Colonic mucosa (tissue), 4 donors: ENCODE measurements around the gene CNIH4. TPM values are rescaled to one million over a fixed set of nuclear protein-coding genes. Genes with fewer than 3 reads are reported as not detected.

Source experiments
- DNase-seq: peaks from one replicate; pipeline ENCODE4 v3.0.0-alpha.2; 2020
- H3K27ac ChIP-seq: fragments of 200-600 bp; one replicate; pipeline ENCODE4 v1.8.0; 2021
- H3K27me3 ChIP-seq: fragments of 200-600 bp; one replicate; pipeline ENCODE4 v1.8.0; 2021
- H3K36me3 ChIP-seq: fragments of 200-600 bp; one replicate; pipeline ENCODE4 v1.8.0; 2021
- H3K4me1 ChIP-seq: fragments of 200-600 bp; one replicate; pipeline ENCODE4 v1.8.0; 2021; ENCODE audit warnings: mild to moderate bottlenecking
- H3K4me3 ChIP-seq: fragments of 200-600 bp; one replicate; pipeline ENCODE4 v1.8.0; 2021
- H3K9ac ChIP-seq, 2 donors: one replicate each; pipeline ENCODE4 v1.7.0; 2013; ENCODE audit warnings: control low read depth in 2 of 2, low read depth in 2 of 2, low read length in 2 of 2
- H3K9me3 ChIP-seq: fragments of 200-600 bp; one replicate; pipeline ENCODE4 v1.8.0; 2021
- CTCF ChIP-seq: fragments of 200-600 bp; IDR thresholded peaks from one replicate; pipeline ENCODE4 v1.8.0; 2022; ENCODE audit warnings: antibody characterized with exemption, mild to moderate bottlenecking
- intact Hi-C: fragments of 100-400 bp; cut with DNase I; formaldehyde crosslinking; loops from one replicate; pipeline ENCODE4 v1.14.1; 2022
- total RNA-seq, 2 donors: library from RNA; stranded (reverse); fragmentation: NEBNext Ultra II Directional in 1 of 2; extraction: Animal tissue kit (Norgen Biotek cat#: 25700) in 1 of 2; gene quantifications; one replicate each; pipeline ENCODE4 v1.2.1, GENCODE V29; 2021
- donor health status: healthy.
- donor health status: DM: no; HTN: no; CAD: no.
- donor health status: DM: no; HTN: no; CAD: no.

The CNIH4 gene
- total RNA-seq, 2 donors from 2014 or later, result 53.0 to 80.6 TPM

DNA sequence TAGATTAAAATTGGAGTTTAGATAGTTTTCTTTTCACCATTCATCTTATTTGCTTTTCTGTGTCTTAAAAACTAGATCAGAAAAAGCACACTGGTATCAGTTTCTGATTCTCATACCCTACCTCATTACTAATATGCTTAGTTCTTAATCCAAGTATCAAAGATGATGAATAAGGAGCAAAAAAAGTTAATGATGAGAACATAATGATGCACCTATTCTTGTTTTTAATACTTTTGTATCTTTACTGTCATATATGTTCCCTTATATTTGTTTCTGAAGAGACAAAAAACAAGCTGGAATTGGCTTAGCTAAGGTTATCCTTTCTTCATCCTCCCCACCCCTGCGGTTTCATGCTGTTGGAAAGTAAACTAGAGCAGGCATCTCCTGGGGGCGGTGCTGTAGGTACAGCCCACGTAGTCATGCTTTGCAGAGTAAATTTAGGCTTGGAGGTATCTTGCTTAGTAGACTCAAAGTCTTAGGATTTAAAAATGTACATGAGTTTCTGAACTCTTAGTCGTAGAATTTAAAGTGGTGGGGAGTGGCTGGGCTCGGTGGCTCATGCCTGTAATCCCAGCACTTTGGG lies 16.4 kb downstream of the CNIH4 start:
- Histone ChIP-seq H3K9me3 (no peaks in the 10 kb centered on the region), H3K27ac (no peak overlapping the region), H3K36me3 (peaks cover 3% of the 10 kb centered on the region), H3K9ac (no peak overlapping the region), H3K4me1 (no peaks in the 10 kb centered on the region), H3K4me3 (no peak overlapping the region), H3K27me3 (no peaks in the 10 kb centered on the region)
- no peak for TF ChIP-seq CTCF
- no peak for DNase-seq
- intact Hi-C loops, result no loop called here

DNA sequence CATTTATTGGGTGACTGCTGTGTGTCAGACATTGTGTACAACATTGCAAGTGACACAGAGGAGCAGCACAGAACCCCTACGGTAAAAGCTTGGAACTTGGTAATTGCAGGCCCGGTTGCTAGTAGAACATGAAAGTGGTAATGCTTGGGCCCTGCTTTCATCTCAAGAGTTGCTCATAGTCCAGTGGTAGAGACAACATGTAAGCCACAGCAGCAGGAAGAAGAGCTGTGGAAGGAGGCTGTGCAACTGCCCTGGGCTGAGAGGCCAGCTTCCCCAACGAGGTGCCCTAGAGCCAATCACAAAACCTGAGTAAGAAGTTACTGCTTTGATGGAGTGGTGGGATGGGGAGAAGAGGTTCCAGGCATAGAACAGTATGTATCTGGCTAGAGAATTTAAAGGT lies 18.4 kb downstream of the CNIH4 start:
- no peaks in the 10 kb centered on the region for H3K4me1 ChIP-seq
- intact Hi-C loops, result no loop called here
- no peak overlapping the region for H3K9ac ChIP-seq
- DNase-seq, result no peak
- H3K27me3 ChIP-seq, result no peaks in the 10 kb centered on the region
- TF ChIP-seq CTCF, result no peak
- no peak overlapping the region for H3K4me3 ChIP-seq
- H3K36me3 ChIP-seq, result peaks cover 2% of the 10 kb centered on the region
- no peaks in the 10 kb centered on the region for H3K9me3 ChIP-seq
- no peak overlapping the region for H3K27ac ChIP-seq

DNA sequence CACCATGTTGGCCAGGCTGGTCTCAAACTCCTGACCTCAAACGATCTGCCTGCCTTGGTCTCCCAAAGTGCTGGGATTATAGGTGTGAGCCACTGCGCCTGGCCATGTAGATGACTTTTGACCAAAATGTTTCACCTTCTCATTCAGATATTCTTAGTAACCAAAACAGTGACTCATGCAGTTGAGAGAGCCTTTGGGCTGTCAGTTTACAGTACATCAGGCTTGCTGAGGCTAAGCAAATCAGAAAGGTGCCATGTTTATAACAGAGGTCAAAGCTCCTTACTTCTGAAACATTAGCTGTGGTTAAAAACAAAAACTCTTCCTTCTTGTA lies 21.0 kb downstream of the CNIH4 start:
- no peak for TF ChIP-seq CTCF
- Histone ChIP-seq H3K4me1 (no peaks in the 10 kb centered on the region), H3K9me3 (no peaks in the 10 kb centered on the region), H3K4me3 (no peak overlapping the region), H3K36me3 (no peaks in the 10 kb centered on the region), H3K27ac (no peak overlapping the region), H3K9ac (no peak overlapping the region), H3K27me3 (no peaks in the 10 kb centered on the region)
- intact Hi-C loops, result no loop called here
- DNase-seq, result no peak

- no peaks in the 10 kb centered on the region for H3K36me3 ChIP-seq
- H3K9me3 ChIP-seq, result no peaks in the 10 kb centered on the region
- intact Hi-C loops, result no loop called here
- DNase-seq, result no peak
- no peaks in the 10 kb centered on the region for H3K4me1 ChIP-seq
- no peak overlapping the region for H3K4me3 ChIP-seq
- TF ChIP-seq CTCF, result no peak
- H3K9ac ChIP-seq, result no peak overlapping the region
- H3K27me3 ChIP-seq, result no peaks in the 10 kb centered on the region
- H3K27ac ChIP-seq, result no peak overlapping the region
Observed at GRCh38 chr1:224378855-224379631, 22.4 kb downstream of the CNIH4 start.

DNA sequence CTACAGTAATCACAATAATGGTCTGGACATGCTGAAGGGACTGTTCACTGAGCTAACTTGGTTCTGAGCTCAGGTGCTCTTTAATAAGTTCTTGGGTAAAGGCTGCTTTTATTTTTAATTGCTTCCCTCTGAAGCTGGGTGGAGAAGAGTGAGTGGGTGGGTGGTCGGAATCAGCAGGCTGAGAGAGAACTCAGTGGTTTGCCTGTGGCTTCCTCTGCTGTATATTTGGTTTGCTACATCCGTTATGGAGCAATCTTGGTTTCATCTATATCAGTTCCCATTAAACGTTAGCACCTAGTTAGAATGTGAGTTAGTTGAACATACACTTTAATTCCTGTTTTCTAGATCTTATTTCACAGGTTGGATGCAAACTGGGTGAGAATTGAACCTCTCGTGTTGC lies 23.3 kb downstream of the CNIH4 start:
- H3K27ac ChIP-seq, result no peak overlapping the region
- intact Hi-C loops, result no loop called here
- no peak for TF ChIP-seq CTCF

More for the DNA sequence above, 23.3 kb downstream of the CNIH4 start:
- no peaks in the 10 kb centered on the region for H3K27me3 ChIP-seq
- no peaks in the 10 kb centered on the region for H3K9me3 ChIP-seq
- no peaks in the 10 kb centered on the region for H3K4me1 ChIP-seq
- H3K36me3 ChIP-seq, result no peaks in the 10 kb centered on the region
- H3K9ac ChIP-seq, result no peak overlapping the region
- no peak for DNase-seq
- no peak overlapping the region for H3K4me3 ChIP-seq
